ENCODE measurements around the gene ENTPD3.

ENTPD3 gene

DNA sequence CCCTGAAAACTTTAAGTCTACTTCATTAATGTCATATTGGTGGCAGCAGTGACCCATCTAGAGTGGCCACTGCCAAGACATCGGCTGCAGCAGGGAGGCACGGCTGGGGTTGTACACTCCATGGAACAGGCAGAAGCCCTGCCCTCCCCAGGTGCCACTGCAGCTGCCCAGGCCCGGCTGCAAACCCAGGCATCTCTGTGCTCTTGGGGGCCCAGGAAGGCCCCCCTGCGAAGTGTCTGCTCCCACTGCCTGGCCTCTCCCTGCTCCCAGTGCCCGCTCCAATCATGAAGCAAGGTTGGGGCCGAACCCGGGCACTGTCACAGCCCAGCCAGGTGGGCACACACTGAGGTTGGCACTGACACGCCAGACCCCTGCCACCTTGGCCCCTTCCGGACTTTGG, 58.1 kb downstream of the ENTPD3 start:
- Histone ChIP-seq H3K27ac (ENCODE audit: insufficient read depth, low read length, poor library complexity, severe bottlenecking) (no peak overlapping the region), H3K4me1 (ENCODE audit: control insufficient read depth, insufficient read depth, low read length, poor library complexity, severe bottlenecking) (no peaks in the 10 kb centered on the region)

DNA sequence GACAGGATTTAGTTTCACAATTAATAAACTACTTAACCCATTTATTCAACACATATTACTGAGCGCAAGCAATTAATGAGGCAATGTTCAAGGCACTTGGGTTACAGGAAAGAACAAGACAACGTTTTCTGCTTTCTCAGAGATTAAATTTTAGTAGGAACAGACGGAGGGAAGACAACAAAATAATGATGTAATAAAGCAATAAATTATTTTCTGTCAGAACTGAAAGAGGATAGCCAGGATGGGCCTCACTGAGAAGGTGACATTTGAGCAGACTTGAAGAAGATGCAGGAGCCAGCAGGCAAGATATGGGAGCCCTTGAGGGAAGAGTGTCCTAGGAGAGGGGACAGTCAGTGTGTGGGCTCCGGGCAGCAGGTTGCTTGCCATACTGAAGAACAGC, 58.9 kb downstream of the ENTPD3 start:
- Histone ChIP-seq H3K9me3 (ENCODE audit: control insufficient read depth, low read length) (no peaks in the 10 kb centered on the region), H3K27me3 (replicated peaks; ENCODE audit: control insufficient read depth, insufficient read depth, low read length, poor library complexity, severe bottlenecking) (no peaks in the 10 kb centered on the region), H3K4me1 (ENCODE audit: control insufficient read depth, insufficient read depth, low read length, poor library complexity, severe bottlenecking) (no peaks in the 10 kb centered on the region), H3K36me3 (ENCODE audit: control insufficient read depth, insufficient read depth, low read length) (no peaks in the 10 kb centered on the region), H3K4me3 (ENCODE audit: insufficient read depth, low read depth, low read length, poor library complexity, severe bottlenecking) (no peak overlapping the region), H3K27ac (ENCODE audit: insufficient read depth, low read length, poor library complexity, severe bottlenecking) (no peak overlapping the region)
- DNase-seq, result no peak

More for the DNA sequence above, 58.1 kb downstream of the ENTPD3 start:
- Histone ChIP-seq H3K27me3 (replicated peaks; ENCODE audit: control insufficient read depth, insufficient read depth, low read length, poor library complexity, severe bottlenecking) (no peaks in the 10 kb centered on the region), H3K9me3 (ENCODE audit: control insufficient read depth, low read length) (no peaks in the 10 kb centered on the region), H3K36me3 (ENCODE audit: control insufficient read depth, insufficient read depth, low read length) (no peaks in the 10 kb centered on the region), H3K4me3 (ENCODE audit: insufficient read depth, low read depth, low read length, poor library complexity, severe bottlenecking) (no peak overlapping the region)
- DNase-seq, result no peak

DNA sequence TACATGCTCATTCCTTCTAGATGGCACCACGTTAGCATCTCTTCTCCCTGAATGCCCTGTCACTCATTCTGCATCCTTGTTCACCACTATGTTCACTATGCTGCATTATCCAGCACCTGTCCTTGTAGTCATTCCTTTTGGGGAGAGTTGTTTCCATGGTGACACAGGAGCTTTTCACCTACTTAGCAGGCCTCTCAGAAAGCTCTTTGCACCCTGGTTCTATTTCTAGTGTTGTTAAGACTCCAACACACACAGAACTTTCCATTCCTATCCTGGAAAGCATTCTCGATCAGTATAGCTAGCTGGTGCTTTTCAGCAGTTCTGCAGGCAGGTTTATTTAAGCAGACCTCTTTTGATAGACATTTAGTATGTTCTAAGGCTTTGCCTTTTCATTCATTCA, 63.5 kb downstream of the ENTPD3 start:
- Histone ChIP-seq H3K27me3 (replicated peaks; ENCODE audit: control insufficient read depth, insufficient read depth, low read length, poor library complexity, severe bottlenecking) (no peaks in the 10 kb centered on the region), H3K27ac (ENCODE audit: insufficient read depth, low read length, poor library complexity, severe bottlenecking) (no peak overlapping the region), H3K4me1 (ENCODE audit: control insufficient read depth, insufficient read depth, low read length, poor library complexity, severe bottlenecking) (peaks cover 10% of the 10 kb centered on the region), H3K4me3 (ENCODE audit: insufficient read depth, low read depth, low read length, poor library complexity, severe bottlenecking) (no peak overlapping the region), H3K36me3 (ENCODE audit: control insufficient read depth, insufficient read depth, low read length) (no peaks in the 10 kb centered on the region), H3K9me3 (ENCODE audit: control insufficient read depth, low read length) (no peaks in the 10 kb centered on the region)
- no peak for DNase-seq

DNA sequence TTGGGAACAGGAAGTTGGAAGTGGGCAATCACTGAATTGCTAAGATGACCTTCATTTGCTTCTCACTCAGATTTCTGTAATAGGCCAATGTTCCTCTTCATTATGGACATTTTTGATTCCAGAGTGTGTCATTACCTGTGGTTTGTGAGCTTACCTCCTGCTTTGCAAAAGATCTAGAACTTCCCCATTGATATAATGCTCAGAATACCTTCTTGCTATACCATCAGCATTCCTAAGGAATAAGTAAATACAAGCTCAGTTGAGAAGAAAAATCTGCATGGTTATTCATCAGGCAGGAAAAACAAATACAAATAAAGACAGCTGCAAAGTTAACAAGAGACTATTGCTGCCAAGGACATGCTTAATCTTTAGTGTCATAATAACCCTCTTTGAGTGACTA, 64.6 kb downstream of the ENTPD3 start:
- Histone ChIP-seq H3K27ac (ENCODE audit: insufficient read depth, low read length, poor library complexity, severe bottlenecking) (no peak overlapping the region), H3K4me1 (ENCODE audit: control insufficient read depth, insufficient read depth, low read length, poor library complexity, severe bottlenecking) (peaks cover 10% of the 10 kb centered on the region), H3K4me3 (ENCODE audit: insufficient read depth, low read depth, low read length, poor library complexity, severe bottlenecking) (no peak overlapping the region), H3K36me3 (ENCODE audit: control insufficient read depth, insufficient read depth, low read length) (no peaks in the 10 kb centered on the region), H3K27me3 (replicated peaks; ENCODE audit: control insufficient read depth, insufficient read depth, low read length, poor library complexity, severe bottlenecking) (no peaks in the 10 kb centered on the region), H3K9me3 (ENCODE audit: control insufficient read depth, low read length) (no peaks in the 10 kb centered on the region)
- DNase-seq, result no peak

DNA sequence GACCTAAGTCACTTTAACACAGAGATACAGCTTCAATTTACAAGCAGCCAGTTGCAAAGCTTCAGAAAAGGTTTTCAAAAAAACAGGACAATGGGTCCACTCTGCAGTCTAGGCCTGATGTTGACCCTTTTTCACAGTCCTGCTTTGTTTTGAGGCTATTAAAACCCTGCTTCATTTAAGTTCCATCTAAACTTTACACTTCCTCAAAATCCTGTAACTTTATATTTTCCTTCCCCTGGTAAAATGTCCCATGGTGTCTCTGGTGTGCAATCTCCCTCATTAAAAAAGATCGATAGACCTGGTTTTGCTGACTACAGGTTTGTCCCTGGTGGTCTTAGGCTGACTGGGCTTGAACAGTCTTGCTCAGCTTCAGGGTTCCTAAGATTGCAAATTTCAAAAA, 65.1 kb downstream of the ENTPD3 start:
- Histone ChIP-seq H3K36me3 (ENCODE audit: control insufficient read depth, insufficient read depth, low read length) (no peaks in the 10 kb centered on the region), H3K9me3 (ENCODE audit: control insufficient read depth, low read length) (no peaks in the 10 kb centered on the region), H3K4me1 (ENCODE audit: control insufficient read depth, insufficient read depth, low read length, poor library complexity, severe bottlenecking) (peaks cover 10% of the 10 kb centered on the region), H3K27me3 (replicated peaks; ENCODE audit: control insufficient read depth, insufficient read depth, low read length, poor library complexity, severe bottlenecking) (no peaks in the 10 kb centered on the region), H3K4me3 (ENCODE audit: insufficient read depth, low read depth, low read length, poor library complexity, severe bottlenecking) (peak overlapping the region; percentile 79), H3K27ac (ENCODE audit: insufficient read depth, low read length, poor library complexity, severe bottlenecking) (peak overlapping the region; percentile 95)
- DNase-seq, result no peak

DNA sequence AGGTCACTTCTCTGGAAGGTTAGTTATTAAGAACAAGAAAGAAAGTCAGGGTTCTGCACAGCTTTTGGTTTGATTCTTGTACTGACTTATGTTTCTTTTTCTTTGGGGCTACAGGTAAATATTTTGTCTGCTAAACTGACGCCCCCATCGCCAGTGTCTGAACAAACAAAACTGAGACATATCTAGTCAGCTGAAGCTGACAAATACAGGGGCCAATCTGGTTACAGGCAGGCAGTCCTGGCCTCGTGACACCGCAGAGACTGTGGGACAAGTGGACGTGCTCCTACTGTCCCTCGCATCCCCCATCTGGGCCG, 65.5 kb downstream of the ENTPD3 start:
- H3K4me1 ChIP-seq (ENCODE audit: control insufficient read depth, insufficient read depth, low read length, poor library complexity, severe bottlenecking), result peaks cover 10% of the 10 kb centered on the region
- peak overlapping the region; percentile 95 for H3K27ac ChIP-seq (ENCODE audit: insufficient read depth, low read length, poor library complexity, severe bottlenecking)
- no peaks in the 10 kb centered on the region for H3K9me3 ChIP-seq (ENCODE audit: control insufficient read depth, low read length)
- H3K36me3 ChIP-seq (ENCODE audit: control insufficient read depth, insufficient read depth, low read length), result no peaks in the 10 kb centered on the region
- DNase-seq, result no peak
- no peaks in the 10 kb centered on the region for H3K27me3 ChIP-seq (replicated peaks; ENCODE audit: control insufficient read depth, insufficient read depth, low read length, poor library complexity, severe bottlenecking)
- peak overlapping the region; percentile 79 for H3K4me3 ChIP-seq (ENCODE audit: insufficient read depth, low read depth, low read length, poor library complexity, severe bottlenecking)

DNA sequence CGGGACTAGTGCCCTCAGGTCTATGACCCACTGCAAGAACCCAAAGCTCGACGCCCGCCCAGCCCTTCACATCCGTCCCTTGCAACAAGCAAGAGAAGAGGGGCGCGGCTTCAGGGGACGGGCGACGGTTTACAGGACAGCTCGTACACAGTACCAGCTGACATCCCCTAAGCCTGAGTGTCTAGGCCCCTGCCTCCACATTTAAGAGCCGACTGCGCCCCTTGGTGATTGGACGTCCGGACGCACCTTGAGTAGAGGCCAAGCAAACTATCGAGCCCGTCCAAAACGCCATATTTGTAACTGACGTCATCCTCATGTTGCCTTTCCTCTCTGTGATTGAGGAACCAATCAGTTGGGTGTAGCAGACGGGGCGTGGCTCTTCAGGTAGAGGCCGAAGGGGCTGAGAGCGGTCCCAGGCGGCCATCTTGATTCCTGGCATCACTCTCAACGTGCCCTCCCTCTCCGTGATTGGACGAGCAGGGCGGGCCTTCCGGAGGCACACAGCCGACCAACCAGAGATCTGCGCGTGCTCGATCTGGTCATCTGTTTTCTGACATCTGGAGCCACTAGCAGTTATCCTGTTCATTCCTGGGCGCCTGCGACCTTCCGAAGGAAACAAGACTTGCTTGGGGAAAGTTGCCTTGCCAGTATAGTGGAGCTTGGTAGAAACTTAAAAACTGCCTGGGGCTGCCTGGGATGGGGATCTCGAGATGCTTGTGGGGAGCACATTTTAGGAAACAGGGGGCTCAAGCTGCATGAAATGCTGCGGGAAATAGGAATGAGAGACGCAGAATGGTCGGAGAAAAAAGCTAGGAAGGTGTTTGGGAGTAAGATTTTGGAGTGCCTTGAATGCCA, 66.1 kb downstream of the ENTPD3 start:
- H3K4me3 ChIP-seq (ENCODE audit: insufficient read depth, low read depth, low read length, poor library complexity, severe bottlenecking), result peak overlapping the region; percentile 79
- peaks cover 10% of the 10 kb centered on the region for H3K4me1 ChIP-seq (ENCODE audit: control insufficient read depth, insufficient read depth, low read length, poor library complexity, severe bottlenecking)
- H3K27me3 ChIP-seq (replicated peaks; ENCODE audit: control insufficient read depth, insufficient read depth, low read length, poor library complexity, severe bottlenecking), result no peaks in the 10 kb centered on the region
- no peaks in the 10 kb centered on the region for H3K36me3 ChIP-seq (ENCODE audit: control insufficient read depth, insufficient read depth, low read length)
- peak; percentile 90 to 95 (median 95) for DNase-seq
- peak overlapping the region; percentile 95 for H3K27ac ChIP-seq (ENCODE audit: insufficient read depth, low read length, poor library complexity, severe bottlenecking)
- no peaks in the 10 kb centered on the region for H3K9me3 ChIP-seq (ENCODE audit: control insufficient read depth, low read length)

DNA sequence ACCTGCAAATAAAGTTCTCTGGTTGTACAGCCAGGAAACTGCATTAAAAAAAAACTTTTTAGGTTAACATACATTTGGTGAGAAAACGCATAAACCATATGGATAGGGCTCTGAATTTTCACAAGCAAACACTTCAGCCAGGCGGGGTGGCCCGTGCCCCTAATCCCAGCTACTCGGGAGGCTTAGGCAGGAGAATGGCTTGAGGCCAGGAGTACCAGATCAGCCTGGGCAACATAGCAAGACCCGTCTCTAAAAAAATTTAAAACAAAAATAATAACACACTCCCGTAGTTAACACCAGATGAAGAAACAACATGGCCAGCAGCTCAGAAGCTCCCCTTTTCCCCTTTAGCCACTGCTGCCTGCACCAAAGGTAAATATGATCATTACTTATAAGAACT, 66.9 kb downstream of the ENTPD3 start:
- Histone ChIP-seq H3K27me3 (replicated peaks; ENCODE audit: control insufficient read depth, insufficient read depth, low read length, poor library complexity, severe bottlenecking) (no peaks in the 10 kb centered on the region), H3K4me1 (ENCODE audit: control insufficient read depth, insufficient read depth, low read length, poor library complexity, severe bottlenecking) (peaks cover 13% of the 10 kb centered on the region), H3K36me3 (ENCODE audit: control insufficient read depth, insufficient read depth, low read length) (peaks cover 5% of the 10 kb centered on the region), H3K9me3 (ENCODE audit: control insufficient read depth, low read length) (no peaks in the 10 kb centered on the region), H3K27ac (ENCODE audit: insufficient read depth, low read length, poor library complexity, severe bottlenecking) (no peak overlapping the region), H3K4me3 (ENCODE audit: insufficient read depth, low read depth, low read length, poor library complexity, severe bottlenecking) (no peak overlapping the region)
- no peak for DNase-seq

DNA sequence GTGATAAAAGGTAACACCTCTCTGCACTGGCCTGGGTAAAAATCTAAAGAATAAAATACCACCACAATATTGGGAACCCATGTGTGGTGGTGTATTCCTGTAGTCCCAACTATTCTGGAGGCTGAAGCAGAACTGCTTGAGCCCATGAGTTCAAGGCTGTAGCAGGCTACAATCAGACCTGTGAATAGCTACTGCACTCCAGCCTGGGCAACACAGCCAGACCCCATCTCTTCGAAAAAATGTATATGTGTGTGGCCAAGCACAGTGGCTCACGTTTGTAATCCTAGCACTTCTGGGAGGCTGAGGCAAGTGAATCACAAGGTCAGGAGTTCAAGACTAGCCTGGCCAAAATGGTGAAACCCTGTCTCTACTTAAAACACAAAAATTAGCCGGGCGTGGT, 68.3 kb downstream of the ENTPD3 start:
- no peak overlapping the region for H3K27ac ChIP-seq (ENCODE audit: insufficient read depth, low read length, poor library complexity, severe bottlenecking)

DNA sequence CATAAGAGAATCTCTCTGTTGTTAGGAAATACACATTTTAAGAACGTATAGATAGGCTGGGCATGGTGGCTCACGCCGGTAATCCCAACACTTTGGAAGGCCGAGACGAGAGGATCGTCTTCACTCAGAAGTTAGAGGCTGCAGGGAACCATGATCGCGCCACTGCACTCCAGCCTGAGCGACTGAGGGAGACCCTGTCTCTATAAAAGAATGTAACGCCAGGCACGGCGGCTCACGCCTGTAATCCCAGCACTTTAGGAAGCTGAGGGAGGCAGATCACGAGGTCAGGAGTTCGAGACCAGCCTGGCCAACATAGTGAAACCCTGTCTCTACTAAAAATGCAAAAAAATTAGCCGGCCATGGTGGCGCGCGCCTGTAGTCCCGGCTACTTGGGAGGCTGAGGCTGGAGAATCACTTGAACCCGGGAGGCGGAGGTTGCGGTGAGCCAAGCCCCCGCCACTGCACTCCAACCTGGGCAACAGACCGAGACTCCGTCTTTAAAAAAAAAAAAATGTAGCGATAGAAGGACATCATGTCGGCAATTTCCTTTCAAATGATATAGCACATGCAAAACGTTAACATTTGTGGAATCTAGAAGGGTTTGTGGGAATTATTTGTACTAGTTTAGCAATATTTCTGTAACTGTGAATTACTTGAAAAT, 69.4 kb downstream of the ENTPD3 start:
- H3K36me3 ChIP-seq (ENCODE audit: control insufficient read depth, insufficient read depth, low read length), result peaks cover 19% of the 10 kb centered on the region
- peaks cover 16% of the 10 kb centered on the region for H3K4me1 ChIP-seq (ENCODE audit: control insufficient read depth, insufficient read depth, low read length, poor library complexity, severe bottlenecking)
- peak overlapping the region; percentile 85 for H3K27ac ChIP-seq (ENCODE audit: insufficient read depth, low read length, poor library complexity, severe bottlenecking)
- DNase-seq, result no peak
- H3K4me3 ChIP-seq (ENCODE audit: insufficient read depth, low read depth, low read length, poor library complexity, severe bottlenecking), result peak overlapping the region; percentile 69
- H3K9me3 ChIP-seq (ENCODE audit: control insufficient read depth, low read length), result no peaks in the 10 kb centered on the region
- H3K27me3 ChIP-seq (replicated peaks; ENCODE audit: control insufficient read depth, insufficient read depth, low read length, poor library complexity, severe bottlenecking), result no peaks in the 10 kb centered on the region

More for the DNA sequence above, 68.3 kb downstream of the ENTPD3 start:
- Histone ChIP-seq H3K36me3 (ENCODE audit: control insufficient read depth, insufficient read depth, low read length) (peaks cover 16% of the 10 kb centered on the region), H3K9me3 (ENCODE audit: control insufficient read depth, low read length) (no peaks in the 10 kb centered on the region), H3K27me3 (replicated peaks; ENCODE audit: control insufficient read depth, insufficient read depth, low read length, poor library complexity, severe bottlenecking) (no peaks in the 10 kb centered on the region), H3K4me1 (ENCODE audit: control insufficient read depth, insufficient read depth, low read length, poor library complexity, severe bottlenecking) (peaks cover 16% of the 10 kb centered on the region), H3K4me3 (ENCODE audit: insufficient read depth, low read depth, low read length, poor library complexity, severe bottlenecking) (no peak overlapping the region)
- DNase-seq, result no peak

Measured in effector memory CD4-positive, alpha-beta T cell (primary cell).